BLaER1 treated with 17β-estradiol and CSF1 and Interleukin-3, amounts not matched to agents 10 nM and 100 nM (cell line): ENCODE data around the gene RGS10.

Source experiments
- H3K27ac ChIP-seq, 11 experiments: shearing (Covaris generic); formaldehyde crosslinking; 2 replicates each; pipeline ENCODE4 v1.8.1; 2022
- H3K27me3 ChIP-seq, 11 experiments: shearing (Covaris generic); formaldehyde crosslinking; 2 replicates each; pipeline ENCODE4 v1.8.1; 2022
- H3K36me3 ChIP-seq, 11 experiments: shearing (Covaris generic); formaldehyde crosslinking; 2 replicates each; pipeline ENCODE4 v1.8.1; 2022
- H3K4me1 ChIP-seq, 10 experiments: shearing (Covaris generic); formaldehyde crosslinking; 2 replicates each; pipeline ENCODE4 v1.8.1; 2022
- H3K4me2 ChIP-seq, 11 experiments: shearing (Covaris generic); formaldehyde crosslinking; 2 replicates each; pipeline ENCODE4 v1.8.1; 2022
- H3K4me3 ChIP-seq, 10 experiments: shearing (Covaris generic); formaldehyde crosslinking; 2 replicates each; pipeline ENCODE4 v1.8.1; 2022
- H3K9ac ChIP-seq, 11 experiments: shearing (Covaris generic); formaldehyde crosslinking; 2 replicates each; pipeline ENCODE4 v1.8.1; 2022
- H3K9me3 ChIP-seq, 11 experiments: shearing (Covaris generic); formaldehyde crosslinking; replicated peaks in 1 of 11; 2 replicates each; pipeline ENCODE4 v1.8.1; 2022
- H4K20me1 ChIP-seq, 11 experiments: shearing (Covaris generic); formaldehyde crosslinking; 2 replicates each; pipeline ENCODE4 v1.8.1; 2022
- Cebpa-rat ChIP-seq, 11 experiments: shearing (Covaris generic); IDR thresholded peaks; 2 replicates each; pipeline ENCODE4 v1.8.1; 2022

RGS10 gene

DNA sequence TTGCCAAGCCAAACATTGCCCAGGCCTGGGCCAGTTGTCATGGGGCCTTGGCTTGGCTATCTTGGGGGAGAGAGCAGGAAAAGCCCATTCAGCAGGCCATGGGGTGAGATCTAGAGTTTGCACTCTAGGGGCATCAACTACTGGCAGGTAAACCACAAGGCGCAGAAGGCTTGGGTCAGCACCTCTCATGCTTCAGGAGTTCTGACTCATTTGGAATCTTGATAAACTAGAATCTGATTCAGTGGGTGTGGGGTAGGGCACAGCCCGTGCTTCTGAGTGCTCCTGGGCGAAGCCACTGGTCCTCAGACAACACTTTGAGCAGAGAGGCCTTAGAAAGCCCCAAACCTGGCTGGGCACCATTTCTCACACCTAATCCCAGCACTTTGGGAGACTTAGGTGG lies 81.1 kb downstream of the RGS10 start:
- Histone ChIP-seq H3K4me3 (no peak overlapping the region), H3K27ac (no peak overlapping the region), H3K9ac (no peak overlapping the region), H3K9me3 (peaks cover 13 to 24% (median 17%) of the 10 kb centered on the region in 11 experiments), H3K4me2 (peak overlapping the region in 9 of 11 experiments; percentile 25 to 79 (median 51); a peak in 17 of 22 replicates), H3K4me1 (peaks cover 6 to 34% (median 30%) of the 10 kb centered on the region in 10 experiments), H3K27me3 (0 out of 22 replicates have a peak, but pooled peaks cover 0 to under 1% (median 0%) of the 10 kb centered on the region in 11 experiments), H4K20me1 (no peaks in the 10 kb centered on the region; a peak in 1 of 22 replicates), H3K36me3 (no peaks in the 10 kb centered on the region; a peak in 1 of 22 replicates)
- TF ChIP-seq Cebpa-rat (IDR thresholded peaks at IDR 0.05), result no peak

DNA sequence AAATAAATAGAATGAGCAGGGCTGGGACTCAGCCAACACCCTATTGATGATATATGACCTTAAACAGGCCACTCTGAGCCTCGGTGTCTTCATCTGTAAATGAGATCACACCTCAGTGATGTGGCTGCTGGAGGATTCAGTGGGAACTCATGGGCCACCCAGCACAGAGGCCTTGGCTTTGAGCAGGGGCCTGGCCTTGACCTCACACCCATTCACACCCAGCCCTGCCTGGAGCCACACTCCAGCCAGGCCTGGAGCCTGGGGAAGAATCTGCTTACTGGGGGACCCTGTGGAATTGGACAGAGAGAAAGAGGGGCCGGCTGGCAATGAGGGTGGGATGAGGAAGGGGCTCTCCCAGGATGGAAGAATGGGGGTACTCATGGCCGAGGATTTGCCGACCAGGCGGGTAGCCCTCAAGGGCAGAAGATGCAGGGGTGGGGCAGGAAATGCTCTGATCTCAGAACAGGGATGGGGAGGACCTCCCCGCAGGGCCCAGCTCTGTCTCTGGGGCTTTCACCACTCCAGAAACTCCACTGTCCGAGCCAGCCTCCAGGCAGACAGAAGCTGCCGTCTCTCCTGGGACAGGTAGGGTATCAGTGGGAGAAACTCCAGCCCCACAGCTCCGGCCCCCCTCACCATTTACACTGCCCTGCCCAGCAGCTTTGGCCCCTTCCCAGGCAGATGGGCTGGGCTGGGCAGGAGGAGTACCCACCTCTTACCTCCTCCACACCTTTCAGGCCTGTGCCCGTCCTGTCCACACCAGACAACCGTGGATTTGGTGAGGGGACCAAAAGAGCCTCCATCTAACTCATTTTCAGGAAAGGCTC lies 81.9 kb downstream of the RGS10 start:
- Histone ChIP-seq H3K4me3 (no peak overlapping the region), H3K36me3 (no peaks in the 10 kb centered on the region; a peak in 1 of 22 replicates), H3K27me3 (0 out of 22 replicates have a peak, but pooled peaks cover 0 to 8% (median 0%) of the 10 kb centered on the region in 11 experiments), H3K9ac (no peak overlapping the region), H3K9me3 (peaks cover 13 to 24% (median 17%) of the 10 kb centered on the region in 11 experiments), H3K27ac (no peak overlapping the region), H4K20me1 (no peaks in the 10 kb centered on the region; a peak in 1 of 22 replicates), H3K4me1 (peaks cover 4 to 38% (median 33%) of the 10 kb centered on the region in 10 experiments; a peak in 19 of 20 replicates), H3K4me2 (peak overlapping the region in 9 of 11 experiments; percentile 25 to 79 (median 51); a peak in 17 of 22 replicates)
- TF ChIP-seq Cebpa-rat (IDR thresholded peaks at IDR 0.05), result no peak

DNA sequence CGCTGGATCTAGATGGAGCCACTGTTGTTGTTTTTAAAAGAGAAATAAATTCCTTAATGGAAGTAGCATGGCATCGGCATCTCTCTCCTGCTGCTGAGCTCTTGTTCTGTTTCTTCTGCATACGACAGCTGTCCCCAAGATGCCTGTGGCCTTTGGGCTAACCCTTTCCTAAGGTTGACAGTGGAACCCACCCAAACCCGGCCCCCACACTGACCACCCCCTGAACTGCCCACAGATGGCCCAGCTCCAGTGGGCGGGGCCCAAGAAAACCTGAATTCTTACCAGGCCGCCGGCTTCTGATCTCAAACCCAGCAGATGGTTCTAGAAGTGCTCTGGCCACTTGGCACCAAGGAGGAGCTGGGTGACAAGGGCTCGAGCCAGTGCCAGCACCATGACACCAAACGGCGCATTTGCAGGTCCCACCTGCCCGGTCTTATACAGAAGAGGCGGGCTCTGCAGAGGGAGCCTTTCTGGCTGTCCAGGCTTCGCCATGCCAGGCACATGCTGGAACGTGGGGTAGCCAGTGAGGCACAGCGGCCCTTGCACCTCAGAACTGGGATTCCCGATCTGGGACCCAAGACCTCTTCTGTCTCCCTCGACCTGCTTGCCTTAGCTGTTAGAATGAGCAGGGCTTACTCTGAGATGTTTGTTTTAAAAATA lies 82.7 kb downstream of the RGS10 start:
- no peak for TF ChIP-seq Cebpa-rat (IDR thresholded peaks at IDR 0.05)
- Histone ChIP-seq H4K20me1 (no peaks in the 10 kb centered on the region; a peak in 1 of 22 replicates), H3K4me1 (peaks cover 4 to 42% (median 37%) of the 10 kb centered on the region in 10 experiments; a peak in 19 of 20 replicates), H3K4me2 (no peak overlapping the region), H3K9me3 (peaks cover 13 to 24% (median 17%) of the 10 kb centered on the region in 11 experiments), H3K4me3 (no peak overlapping the region), H3K9ac (no peak overlapping the region), H3K36me3 (no peaks in the 10 kb centered on the region; a peak in 1 of 22 replicates), H3K27ac (no peak overlapping the region), H3K27me3 (0 out of 22 replicates have a peak, but pooled peaks cover 0 to 8% (median 0%) of the 10 kb centered on the region in 11 experiments)

DNA sequence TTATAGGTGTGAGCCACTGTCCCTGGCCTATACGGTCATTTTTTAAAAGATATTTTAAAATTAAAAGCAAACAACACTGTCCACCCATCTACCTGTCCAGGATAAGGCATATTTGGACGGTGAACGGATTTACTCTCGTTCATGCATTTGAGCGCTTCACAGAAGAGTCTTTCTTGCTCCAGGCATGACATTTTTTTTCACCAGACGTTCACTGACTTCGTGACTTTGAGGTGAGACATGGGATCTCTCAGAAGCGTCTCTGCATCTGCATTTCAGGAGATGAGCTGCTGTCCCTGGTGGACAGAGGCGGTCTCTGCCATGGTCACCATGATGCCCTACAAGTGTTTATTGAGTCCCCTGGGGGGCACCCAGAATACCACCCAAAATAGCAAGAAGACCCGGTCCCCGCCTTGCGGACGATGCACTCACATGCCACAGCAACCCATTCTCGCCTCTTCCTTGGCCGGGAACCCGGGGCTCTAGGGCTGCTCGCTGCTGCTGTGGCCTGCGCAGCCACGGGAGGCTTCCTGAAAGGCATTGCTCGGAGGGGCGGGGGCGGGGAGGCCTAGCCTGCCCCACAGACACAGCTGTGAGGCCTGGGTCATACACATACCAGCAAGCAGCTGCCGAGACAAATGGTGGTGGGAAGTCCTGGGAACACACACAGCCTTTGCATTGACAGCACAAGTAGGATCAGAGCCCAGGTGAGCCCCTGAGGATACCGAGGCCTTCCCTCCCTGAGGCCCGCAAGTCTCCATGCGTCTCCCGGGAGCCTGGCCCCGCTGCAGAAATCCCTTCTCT lies 84.4 kb downstream of the RGS10 start:
- Histone ChIP-seq H3K9ac (no peak overlapping the region), H3K27me3 (0 out of 22 replicates have a peak, but pooled peaks cover 0 to 8% (median 0%) of the 10 kb centered on the region in 11 experiments), H3K4me2 (no peak overlapping the region; a peak in 1 of 22 replicates), H3K4me1 (peaks cover 4 to 49% (median 38%) of the 10 kb centered on the region in 10 experiments; a peak in 19 of 20 replicates), H3K36me3 (no peaks in the 10 kb centered on the region; a peak in 1 of 22 replicates), H3K27ac (no peak overlapping the region), H3K4me3 (no peak overlapping the region), H3K9me3 (peaks cover 7 to 11% (median 10%) of the 10 kb centered on the region in 11 experiments), H4K20me1 (no peaks in the 10 kb centered on the region; a peak in 2 of 22 replicates)
- TF ChIP-seq Cebpa-rat (IDR thresholded peaks at IDR 0.05), result no peak

DNA sequence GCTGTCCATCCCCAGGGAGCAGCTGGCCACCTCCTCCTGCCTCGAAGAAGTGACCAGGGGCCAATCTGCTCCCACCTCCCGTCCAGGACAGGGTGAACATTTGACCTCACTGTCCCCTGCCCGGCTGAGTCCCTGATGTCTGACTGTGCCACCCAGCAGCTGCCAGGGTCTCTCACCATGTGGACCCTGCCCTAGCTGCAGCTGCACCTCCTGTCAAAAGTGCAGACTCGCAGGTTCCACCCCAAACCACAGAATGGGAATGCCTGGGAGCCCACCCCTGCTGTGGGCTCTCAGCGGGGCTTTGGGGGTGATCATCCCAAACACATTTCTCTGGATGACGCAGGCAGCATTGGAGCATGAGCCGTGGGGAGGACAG lies 86.1 kb downstream of the RGS10 start:
- H3K9me3 ChIP-seq, result no peaks in the 10 kb centered on the region
- peaks cover 4 to 52% (median 36%) of the 10 kb centered on the region in 10 experiments; a peak in 19 of 20 replicates for H3K4me1 ChIP-seq
- H3K27me3 ChIP-seq, result 0 out of 22 replicates have a peak, but pooled peaks cover 0 to 8% (median 0%) of the 10 kb centered on the region in 11 experiments
- no peaks in the 10 kb centered on the region; a peak in 2 of 22 replicates for H4K20me1 ChIP-seq
- peak overlapping the region in 9 of 11 experiments; percentile 28 to 63 (median 55); a peak in 15 of 22 replicates for H3K4me2 ChIP-seq
- no peaks in the 10 kb centered on the region for H3K36me3 ChIP-seq
- no peak overlapping the region for H3K27ac ChIP-seq
- no peak for TF ChIP-seq Cebpa-rat (IDR thresholded peaks at IDR 0.05)
- H3K4me3 ChIP-seq, result no peak overlapping the region
- H3K9ac ChIP-seq, result no peak overlapping the region

DNA sequence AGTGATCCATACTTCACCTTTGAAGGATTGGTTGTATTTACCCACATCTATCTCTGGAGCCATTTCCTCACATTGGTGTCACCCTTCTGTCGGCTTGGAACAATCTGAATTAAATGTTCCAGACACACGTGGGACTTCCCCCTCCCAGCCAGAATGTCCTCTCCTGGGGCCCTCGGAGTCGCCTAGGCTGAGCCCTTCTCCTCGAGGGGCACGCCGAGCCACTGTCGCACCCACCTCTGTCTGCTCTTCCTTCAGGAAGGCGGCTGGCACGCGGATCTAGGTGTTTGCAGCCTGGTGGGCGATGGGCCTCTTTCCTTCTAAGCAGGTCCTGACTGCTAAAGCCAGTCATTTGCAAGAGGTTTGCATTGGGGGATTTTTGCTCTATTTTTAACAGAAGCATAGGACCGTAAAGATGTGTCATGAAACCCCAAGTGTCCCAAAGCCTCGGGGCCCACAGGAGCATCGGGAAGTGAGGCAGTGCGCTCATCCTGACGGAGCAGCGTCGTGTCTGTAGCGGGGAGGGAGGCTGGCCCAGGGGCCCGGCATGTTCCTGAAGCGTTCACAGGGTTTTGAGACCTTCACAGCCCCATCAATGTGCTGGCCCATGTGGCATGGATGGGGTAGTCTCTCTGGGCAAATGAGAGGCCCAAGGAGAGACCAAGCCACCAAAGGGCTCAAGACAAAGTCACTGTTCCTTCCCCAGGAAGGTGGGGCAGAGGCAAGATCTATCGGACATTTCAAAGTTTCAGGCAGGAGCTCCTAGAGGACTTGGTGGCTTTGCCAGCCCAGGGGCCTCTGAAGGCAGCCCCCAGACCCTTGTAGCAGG lies 86.7 kb downstream of the RGS10 start:
- H3K4me1 ChIP-seq, result peaks cover 4 to 46% (median 32%) of the 10 kb centered on the region in 10 experiments; a peak in 19 of 20 replicates
- H3K27me3 ChIP-seq, result 0 out of 22 replicates have a peak, but pooled peaks cover 0 to 8% (median 0%) of the 10 kb centered on the region in 11 experiments
- no peaks in the 10 kb centered on the region for H3K36me3 ChIP-seq
- no peak overlapping the region for H3K9ac ChIP-seq
- no peak overlapping the region for H3K4me3 ChIP-seq
- no peaks in the 10 kb centered on the region; a peak in 2 of 22 replicates for H4K20me1 ChIP-seq
- no peak overlapping the region for H3K27ac ChIP-seq
- no peaks in the 10 kb centered on the region for H3K9me3 ChIP-seq
- no peak for TF ChIP-seq Cebpa-rat (IDR thresholded peaks at IDR 0.05)
- H3K4me2 ChIP-seq, result peak overlapping the region in 10 of 11 experiments; percentile 21 to 63 (median 44); a peak in 17 of 22 replicates

DNA sequence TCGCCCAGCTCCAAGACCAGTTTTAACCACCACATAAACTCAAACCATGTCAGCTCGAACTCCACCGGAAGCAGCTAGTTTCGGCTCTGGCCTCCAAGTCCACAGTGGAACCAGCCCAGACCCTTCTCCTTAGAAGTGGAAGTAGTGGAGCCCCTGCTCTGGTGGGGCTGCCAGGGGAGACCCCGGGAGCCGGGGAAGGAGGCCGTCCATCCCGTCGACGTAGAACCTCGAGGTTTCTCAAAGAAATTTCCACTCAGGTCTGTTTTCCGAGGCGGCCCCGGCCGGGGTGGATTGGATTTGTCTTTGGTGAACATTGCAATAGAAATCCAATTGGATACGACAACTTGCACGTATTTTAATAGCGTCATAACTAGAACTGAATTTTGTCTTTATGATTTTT lies 87.5 kb downstream of the RGS10 start:
- H3K36me3 ChIP-seq, result no peaks in the 10 kb centered on the region
- H4K20me1 ChIP-seq, result no peaks in the 10 kb centered on the region; a peak in 3 of 22 replicates
- peaks cover 11 to 48% (median 36%) of the 10 kb centered on the region in 10 experiments for H3K4me1 ChIP-seq
- H3K9ac ChIP-seq, result no peak overlapping the region
- no peak for TF ChIP-seq Cebpa-rat (IDR thresholded peaks at IDR 0.05)
- 0 out of 22 replicates have a peak, but pooled peaks cover 0 to 8% (median 0%) of the 10 kb centered on the region in 11 experiments for H3K27me3 ChIP-seq
- H3K4me2 ChIP-seq, result no peak overlapping the region
- no peaks in the 10 kb centered on the region for H3K9me3 ChIP-seq
- H3K27ac ChIP-seq, result no peak overlapping the region
- no peak overlapping the region for H3K4me3 ChIP-seq
